GM08714 (cell line): ENCODE results near the gene LHFPL4.
"Not testable (repeated sequence)": the region's sequence is repeated elsewhere in the genome, so short reads cannot be mapped to it uniquely, and the experiment has no call there.

Experiments
- H3K4me3 ChIP-seq: fragments of 200-500 bp; sonication (Bioruptor generic); 2 replicates; pipeline ENCODE4 v1.5.1; 2014; ENCODE audit warnings: mild to moderate bottlenecking, low read length, inconsistent platforms
- ZNF274 ChIP-seq: IDR thresholded peaks from 2 replicates; pipeline ENCODE4 v1.6.1; 2012; ENCODE audit warnings: mild to moderate bottlenecking, low read depth, low read length

LHFPL4 gene

DNA sequence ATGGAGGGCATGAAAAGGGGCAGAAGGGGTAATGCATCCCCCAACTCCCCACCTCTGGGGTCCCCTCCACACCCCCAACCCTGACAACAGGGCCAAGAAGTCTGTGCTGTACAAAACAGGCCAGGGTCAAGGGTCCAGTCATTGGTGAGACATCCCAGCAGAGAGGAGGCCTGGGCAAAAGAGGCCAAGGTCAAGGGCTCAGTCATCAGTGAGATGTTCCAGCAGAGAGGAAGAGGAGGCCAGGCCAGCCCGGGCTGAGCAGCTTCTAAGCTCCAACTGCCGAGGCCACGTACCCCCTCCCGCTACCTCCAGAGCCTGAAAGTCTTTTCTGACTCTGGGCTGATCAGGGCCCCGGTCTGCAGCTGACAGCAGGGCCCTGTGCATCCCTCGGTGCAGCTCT lies 52.4 kb downstream of the LHFPL4 start:
- TF ChIP-seq ZNF274 = no peak
- no peak overlapping the region for H3K4me3 ChIP-seq

- no peak overlapping the region for H3K4me3 ChIP-seq
- TF ChIP-seq ZNF274 = no peak
Measured at GRCh38 chr3:9500108-9501050, 53.2 kb downstream of the LHFPL4 start.

DNA sequence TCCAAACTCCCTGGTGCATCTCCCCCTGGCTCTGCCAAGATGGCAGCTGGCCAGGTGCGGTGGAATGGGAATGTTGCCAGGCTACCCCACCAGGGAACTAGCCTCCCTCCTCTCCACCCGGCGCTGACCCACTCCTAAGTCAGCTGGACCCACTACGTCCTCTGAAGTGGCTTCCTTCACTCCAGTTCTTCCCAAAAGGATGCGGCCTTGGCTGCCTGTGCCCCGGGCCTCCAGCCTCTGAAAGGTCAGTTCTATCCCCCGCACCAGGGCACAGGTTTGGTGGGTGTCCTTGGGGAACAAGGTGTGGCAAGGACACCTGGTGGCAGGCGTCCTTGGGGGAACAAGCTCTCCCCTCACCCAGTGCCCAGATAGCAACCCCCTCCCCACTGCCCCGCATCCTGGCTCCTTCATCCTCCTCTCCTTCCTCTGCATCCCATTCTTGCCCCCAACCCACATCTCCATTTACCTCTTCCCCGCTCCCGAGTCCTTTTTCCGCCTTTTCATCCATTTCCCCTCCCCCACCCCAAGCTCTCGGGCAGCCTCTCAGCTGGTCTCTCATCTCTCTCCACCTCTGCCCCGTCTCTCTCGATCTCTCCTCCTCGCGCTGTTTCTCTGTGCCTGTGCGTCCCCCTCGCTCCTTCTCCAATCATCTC lies 54.0 kb downstream of the LHFPL4 start:
- no peak overlapping the region for H3K4me3 ChIP-seq
- TF ChIP-seq ZNF274 = no peak

DNA sequence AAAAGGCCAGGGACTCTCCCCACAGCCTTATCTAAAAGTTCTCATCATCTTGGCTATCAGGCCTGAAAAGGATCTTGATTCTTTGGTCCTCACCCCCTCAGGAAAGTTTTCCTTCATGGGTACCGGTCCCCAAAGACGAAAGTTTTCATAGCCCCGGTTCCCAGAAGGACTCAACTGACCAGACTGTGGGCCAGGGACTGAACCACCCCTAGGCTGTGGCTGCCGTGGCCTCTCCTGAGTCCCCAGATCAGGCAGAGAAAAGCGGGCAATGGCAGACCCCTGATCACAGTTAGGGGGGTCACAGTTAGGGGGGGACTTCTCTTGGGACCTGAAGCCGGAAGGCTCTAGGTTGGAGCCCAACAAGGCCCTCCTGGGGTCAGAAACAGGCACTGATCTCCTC lies 54.8 kb downstream of the LHFPL4 start:
- H3K4me3 ChIP-seq = no peak overlapping the region
- TF ChIP-seq ZNF274 = no peak

- no peak overlapping the region for H3K4me3 ChIP-seq
- TF ChIP-seq ZNF274 = no peak
Measured at GRCh38 chr3:9497821-9498565, 55.6 kb downstream of the LHFPL4 start.

DNA sequence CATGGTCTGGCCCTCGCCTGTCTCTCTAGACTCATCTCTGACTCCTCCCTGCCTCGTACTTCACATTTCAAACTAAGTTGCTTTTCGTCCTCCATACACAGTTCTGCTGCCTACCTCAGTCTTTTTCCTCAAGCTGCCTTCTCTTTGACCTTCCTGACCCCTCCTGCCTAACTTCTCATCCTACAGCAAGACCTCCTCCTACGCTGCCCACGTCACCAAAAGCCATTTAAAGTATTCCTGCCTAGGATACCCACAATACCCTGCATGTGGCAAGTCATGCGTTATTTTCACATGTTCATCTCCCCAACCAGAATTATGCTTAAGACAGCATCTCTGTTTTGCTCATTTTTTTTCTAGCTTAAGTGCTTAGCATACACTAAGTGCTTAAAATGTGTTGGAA lies 56.7 kb downstream of the LHFPL4 start:
- H3K4me3 ChIP-seq = no peak overlapping the region
- TF ChIP-seq ZNF274 = no peak

GRCh38 chr3:9494036-9494435 lies 59.6 kb downstream of the LHFPL4 start:
- H3K4me3 ChIP-seq = not testable (repeated sequence)

DNA sequence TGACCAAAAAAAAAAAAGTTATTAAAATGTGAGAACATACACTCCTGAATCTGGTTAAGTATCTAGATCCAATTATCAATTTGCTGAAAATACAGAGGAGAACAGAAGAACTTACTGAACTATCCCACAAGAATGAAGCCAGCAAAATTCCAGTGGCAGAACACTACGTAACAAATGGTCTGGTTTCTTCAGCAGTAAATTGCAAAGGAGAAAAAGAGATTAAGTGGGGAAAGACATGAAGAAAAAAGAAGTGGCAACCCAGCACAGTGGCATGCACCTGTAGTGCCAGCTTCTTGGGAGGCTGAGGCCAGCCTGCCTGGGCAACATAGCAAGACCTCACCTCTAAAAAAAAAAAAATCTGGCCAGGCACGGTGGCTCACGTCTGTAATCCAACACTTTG lies 62.1 kb downstream of the LHFPL4 start:
- no peak overlapping the region for H3K4me3 ChIP-seq
- no peak for TF ChIP-seq ZNF274

DNA sequence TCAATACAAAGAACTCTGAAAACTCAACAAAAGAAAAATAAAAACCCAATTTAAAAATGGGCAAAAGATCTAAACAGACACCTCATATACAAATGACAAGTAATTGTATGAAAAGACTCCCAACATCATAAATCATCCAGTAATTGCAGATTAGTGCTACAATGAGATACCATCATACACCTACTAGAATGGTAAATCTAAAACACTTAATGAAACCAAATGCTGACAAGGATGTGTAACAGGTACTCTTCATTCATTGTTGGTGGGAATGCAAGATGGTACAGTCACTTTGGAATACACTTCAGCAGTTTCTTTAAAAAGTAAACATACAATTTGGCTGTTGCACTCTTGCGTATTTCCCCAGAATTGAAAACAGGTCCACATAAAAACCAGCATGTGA lies 68.4 kb downstream of the LHFPL4 start:
- no peak overlapping the region for H3K4me3 ChIP-seq
- TF ChIP-seq ZNF274 = no peak

DNA sequence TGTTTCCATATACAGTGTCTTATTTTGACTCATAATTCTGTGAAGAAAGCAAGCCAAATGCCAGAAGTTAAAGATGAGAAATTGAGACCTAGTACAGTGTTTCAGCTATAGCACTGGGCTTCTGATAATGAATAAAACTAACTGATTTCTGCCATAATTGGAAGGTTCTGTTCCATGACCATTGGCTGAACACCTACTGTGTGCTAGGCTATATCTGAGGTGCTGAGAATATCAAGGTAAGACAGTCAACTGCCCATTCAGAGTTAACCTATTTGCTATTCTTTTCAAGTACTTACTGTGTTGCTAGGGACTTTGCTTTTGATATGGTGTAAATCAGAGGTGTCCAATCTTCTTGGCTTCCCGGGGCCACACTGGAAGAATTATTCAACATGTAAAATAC lies 73.4 kb downstream of the LHFPL4 start:
- TF ChIP-seq ZNF274 = no peak
- no peak overlapping the region for H3K4me3 ChIP-seq

DNA sequence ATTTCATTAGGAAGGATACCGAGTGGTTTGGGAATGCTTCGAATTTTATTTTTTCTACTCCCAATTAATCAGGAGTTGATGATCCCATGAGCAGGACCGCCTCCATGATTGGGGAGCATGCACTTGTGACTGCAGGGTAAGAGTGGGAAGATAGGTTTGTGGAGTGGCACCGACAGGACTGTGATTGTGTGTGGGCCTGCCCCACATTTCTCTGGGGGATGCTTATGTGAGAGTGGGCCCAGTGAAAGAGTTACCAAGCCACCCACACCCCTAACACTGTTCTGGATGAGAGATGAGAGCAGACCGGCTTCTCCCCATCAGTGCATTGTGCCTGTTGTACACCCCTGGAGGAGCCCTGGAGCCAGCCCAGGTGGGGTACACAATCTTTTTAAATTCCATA lies 76.7 kb downstream of the LHFPL4 start:
- no peak overlapping the region for H3K4me3 ChIP-seq
- no peak for TF ChIP-seq ZNF274

- no peak overlapping the region for H3K4me3 ChIP-seq
- no peak for TF ChIP-seq ZNF274
Measured at GRCh38 chr3:9474482-9474881, 79.1 kb downstream of the LHFPL4 start.

GRCh38 chr3:9473496-9474065 lies 80.0 kb downstream of the LHFPL4 start:
- TF ChIP-seq ZNF274 = no peak
- H3K4me3 ChIP-seq = no peak overlapping the region

GRCh38 chr3:9469986-9470385 lies 83.6 kb downstream of the LHFPL4 start:
- H3K4me3 ChIP-seq = no peak overlapping the region
- TF ChIP-seq ZNF274 = no peak

DNA sequence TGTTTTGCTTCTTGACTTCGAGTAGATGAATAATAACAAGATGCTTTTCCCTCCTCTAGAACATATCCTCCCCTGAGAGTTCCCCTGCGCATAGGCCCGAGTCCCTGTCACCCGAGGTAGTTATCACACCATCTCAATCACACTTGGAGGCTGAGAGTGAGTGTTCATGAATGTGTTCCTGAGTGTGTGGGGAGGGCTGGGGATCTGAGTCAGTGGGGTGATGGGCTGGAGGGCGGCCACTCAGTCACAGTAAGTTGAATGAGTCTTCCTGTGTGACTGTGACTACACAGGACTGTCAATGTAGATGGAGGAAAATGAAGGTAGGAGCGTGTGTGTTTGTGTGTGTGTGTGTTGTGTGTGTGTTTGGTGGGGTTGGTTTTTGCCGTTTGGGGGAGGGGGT lies 85.2 kb downstream of the LHFPL4 start:
- no peak for TF ChIP-seq ZNF274
- no peak overlapping the region for H3K4me3 ChIP-seq
